ENCODE results near the gene ROBO2.

The ROBO2 gene

DNA sequence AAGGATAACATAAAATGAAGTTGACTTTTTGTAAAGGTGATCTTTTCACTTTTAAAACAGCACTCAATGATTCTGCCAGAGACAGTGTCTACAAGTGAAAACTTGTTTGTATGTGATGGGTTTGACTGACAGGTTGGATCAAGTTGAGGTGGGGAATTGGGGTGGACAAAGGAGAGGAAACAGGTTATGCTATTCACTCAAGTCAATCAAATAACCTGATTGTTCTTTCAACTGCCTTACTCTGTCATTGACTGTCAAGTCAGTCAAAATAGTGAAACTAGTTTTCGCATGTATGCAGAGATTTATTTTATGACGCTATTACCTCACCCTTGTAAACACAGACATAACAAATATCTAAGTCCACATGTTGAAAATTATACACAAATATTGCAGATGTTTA lies 187.7 kb downstream of the ROBO2 start:
- TF ChIP-seq, protein P1, sequence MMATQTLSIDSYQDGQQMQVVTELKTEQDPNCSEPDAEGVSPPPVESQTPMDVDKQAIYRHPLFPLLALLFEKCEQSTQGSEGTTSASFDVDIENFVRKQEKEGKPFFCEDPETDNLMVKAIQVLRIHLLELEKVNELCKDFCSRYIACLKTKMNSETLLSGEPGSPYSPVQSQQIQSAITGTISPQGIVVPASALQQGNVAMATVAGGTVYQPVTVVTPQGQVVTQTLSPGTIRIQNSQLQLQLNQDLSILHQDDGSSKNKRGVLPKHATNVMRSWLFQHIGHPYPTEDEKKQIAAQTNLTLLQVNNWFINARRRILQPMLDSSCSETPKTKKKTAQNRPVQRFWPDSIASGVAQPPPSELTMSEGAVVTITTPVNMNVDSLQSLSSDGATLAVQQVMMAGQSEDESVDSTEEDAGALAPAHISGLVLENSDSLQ (IDR thresholded peaks at IDR 0.05) = peak; percentile 79
- no peak for TF ChIP-seq HDGF (IDR thresholded peaks at IDR 0.05; ENCODE audit: borderline replicate concordance)
- no peak for TF ChIP-seq FOXM1 (IDR thresholded peaks at IDR 0.05; ENCODE audit: borderline replicate concordance)
- no peak for TF ChIP-seq TARDBP (IDR thresholded peaks at IDR 0.05)
- TF ChIP-seq SP1 (IDR thresholded peaks at IDR 0.05) = no peak
- DNase-seq (ENCODE audit: extremely low spot score) = no peak
- ChIA-PET POLR2A (no interaction called here), CTCF (interaction anchor here (0.6 kb wide), 1 partner anchor 553 kb away, joined by 5 read pairs; no protein-coding TSS in a partner anchor)

DNA sequence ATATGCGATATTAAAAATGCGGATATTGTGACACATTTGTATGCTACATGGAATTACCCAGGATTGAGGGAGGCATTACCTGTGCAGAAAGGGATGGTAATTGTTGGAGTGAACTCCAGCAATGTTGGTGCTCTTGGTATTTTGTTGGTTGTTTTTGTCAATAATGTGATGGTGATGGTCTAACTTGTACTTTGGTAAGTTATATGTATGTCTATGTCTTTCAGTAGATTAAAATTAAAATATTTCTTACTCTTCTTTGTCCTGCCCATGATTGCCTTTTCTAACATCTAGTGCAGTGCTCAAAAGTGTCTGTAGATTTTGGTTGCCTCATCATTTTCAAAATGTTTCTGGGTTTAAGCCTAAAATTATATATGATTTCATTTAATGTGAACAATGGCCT lies 192.7 kb downstream of the ROBO2 start:
- no peak for DNase-seq (ENCODE audit: extremely low spot score)
- TF ChIP-seq SUZ12 (IDR thresholded peaks at IDR 0.05) (no peak), L3MBTL2 (conservative IDR thresholded peaks at IDR 0.05) (no peak), TARDBP (IDR thresholded peaks at IDR 0.05) (no peak), FOXM1 (IDR thresholded peaks at IDR 0.05; ENCODE audit: borderline replicate concordance) (no peak), ELF4 (IDR thresholded peaks at IDR 0.05) (no peak), CTBP1 (IDR thresholded peaks at IDR 0.05; ENCODE audit: borderline replicate concordance) (no peak), SP1 (IDR thresholded peaks at IDR 0.05) (no peak), ZNF384 (IDR thresholded peaks at IDR 0.05) (no peak), FOXK2 (IDR thresholded peaks at IDR 0.05) (no peak), HDGF (IDR thresholded peaks at IDR 0.05; ENCODE audit: borderline replicate concordance) (no peak), LEF1 (IDR thresholded peaks at IDR 0.05; ENCODE audit: borderline replicate concordance) (no peak), FOXA1 (IDR thresholded peaks at IDR 0.05) (no peak), BHLHE40 (IDR thresholded peaks at IDR 0.05; ENCODE audit: borderline replicate concordance) (no peak), NFRKB (IDR thresholded peaks at IDR 0.05) (no peak), ARNT (IDR thresholded peaks at IDR 0.05) (no peak)
- TF ChIP-seq, protein P1 (IDR thresholded peaks at IDR 0.05) = no peak
- CTCF ChIA-PET = no interaction called here
- POLR2A ChIA-PET = no interaction called here

DNA sequence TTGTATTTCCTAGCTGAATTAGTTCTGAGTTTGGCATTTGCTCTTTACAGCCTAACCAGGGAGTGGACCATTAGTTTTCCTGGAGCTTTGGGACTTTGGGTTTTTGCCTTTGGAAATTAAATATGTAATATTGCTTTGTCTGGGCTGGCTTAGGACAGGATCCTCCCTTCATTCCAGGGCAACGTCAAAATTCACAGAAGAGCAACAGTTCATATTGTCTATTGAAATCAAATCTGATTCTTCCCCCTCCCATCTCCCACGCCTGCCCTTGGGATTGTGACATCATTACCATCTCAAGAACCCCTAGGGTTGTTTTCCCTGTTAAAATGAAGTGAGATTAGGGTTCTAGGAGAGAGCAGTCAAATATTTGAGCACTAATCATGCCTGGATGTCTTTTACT lies 194.1 kb downstream of the ROBO2 start:
- no peak for DNase-seq (ENCODE audit: extremely low spot score)
- CTCF ChIA-PET = no interaction called here
- TF ChIP-seq HDGF (IDR thresholded peaks at IDR 0.05; ENCODE audit: borderline replicate concordance) (no peak), TARDBP (IDR thresholded peaks at IDR 0.05) (no peak)
- POLR2A ChIA-PET = no interaction called here

GRCh38 chr3:77236118-77236517 lies 196.2 kb downstream of the ROBO2 start:
- CTCF ChIA-PET = no interaction called here
- no peak for TF ChIP-seq HDGF (IDR thresholded peaks at IDR 0.05; ENCODE audit: borderline replicate concordance)
- TF ChIP-seq L3MBTL2 (conservative IDR thresholded peaks at IDR 0.05) = no peak
- TF ChIP-seq CTBP1 (IDR thresholded peaks at IDR 0.05; ENCODE audit: borderline replicate concordance) = no peak
- no peak for TF ChIP-seq ARNT (IDR thresholded peaks at IDR 0.05)
- TF ChIP-seq ELF4 (IDR thresholded peaks at IDR 0.05) = no peak
- no peak for TF ChIP-seq BHLHE40 (IDR thresholded peaks at IDR 0.05; ENCODE audit: borderline replicate concordance)
- TF ChIP-seq, protein P1 (IDR thresholded peaks at IDR 0.05) = no peak
- TF ChIP-seq LEF1 (IDR thresholded peaks at IDR 0.05; ENCODE audit: borderline replicate concordance) = no peak
- no peak for TF ChIP-seq FOXM1 (IDR thresholded peaks at IDR 0.05; ENCODE audit: borderline replicate concordance)
- TF ChIP-seq SP1 (IDR thresholded peaks at IDR 0.05) = no peak
- TF ChIP-seq ZNF384 (IDR thresholded peaks at IDR 0.05) = no peak
- no peak for TF ChIP-seq NFRKB (IDR thresholded peaks at IDR 0.05)
- TF ChIP-seq FOXA1 (IDR thresholded peaks at IDR 0.05) = no peak
- no peak for TF ChIP-seq TARDBP (IDR thresholded peaks at IDR 0.05)
- no peak for TF ChIP-seq SUZ12 (IDR thresholded peaks at IDR 0.05)
- no peak for TF ChIP-seq FOXK2 (IDR thresholded peaks at IDR 0.05)
- POLR2A ChIA-PET = no interaction called here
- DNase-seq (ENCODE audit: extremely low spot score) = no peak

DNA sequence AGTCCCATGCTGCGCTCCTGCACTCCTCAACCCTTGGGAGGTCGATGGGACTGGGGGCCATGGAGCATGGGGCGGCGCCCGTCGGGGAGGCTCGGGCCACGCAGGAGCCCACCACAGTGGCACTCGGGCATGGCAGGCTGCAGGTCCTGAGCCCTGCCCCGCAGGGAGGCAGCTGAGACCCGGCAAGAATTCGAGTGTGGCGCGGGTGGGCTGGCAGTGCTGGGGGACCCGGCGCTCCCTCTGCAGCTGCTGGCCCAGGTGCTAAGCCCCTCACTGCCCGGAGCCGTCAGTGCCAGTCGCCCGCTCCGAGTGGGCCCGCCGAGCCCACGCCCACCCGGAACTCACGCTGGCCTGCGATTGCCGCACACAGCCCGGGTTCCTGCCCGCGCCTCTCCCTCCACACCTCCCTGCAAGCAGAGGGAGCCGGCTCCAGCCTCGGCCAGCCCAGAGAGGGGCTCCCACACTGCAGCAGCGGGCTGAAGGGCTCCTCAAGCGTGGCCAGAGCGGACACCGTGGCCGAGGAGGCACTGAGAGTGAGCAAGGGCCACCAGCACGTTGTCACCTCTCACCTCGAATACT lies 200.3 kb downstream of the ROBO2 start:
- no peak for TF ChIP-seq LEF1 (IDR thresholded peaks at IDR 0.05; ENCODE audit: borderline replicate concordance)
- no peak for TF ChIP-seq TARDBP (IDR thresholded peaks at IDR 0.05)
- no peak for TF ChIP-seq ARNT (IDR thresholded peaks at IDR 0.05)
- TF ChIP-seq SP1 (IDR thresholded peaks at IDR 0.05) = no peak
- ChIA-PET POLR2A (no interaction called here), CTCF (no interaction called here)
- DNase-seq (ENCODE audit: extremely low spot score) = no peak

GRCh38 chr3:77242371-77242770 lies 202.5 kb downstream of the ROBO2 start:
- ChIA-PET CTCF (interaction anchor here (0.5 kb wide), 1 partner anchor 43 kb away, joined by 3 read pairs; no protein-coding TSS in a partner anchor), POLR2A (no interaction called here)
- DNase-seq (ENCODE audit: extremely low spot score) = no peak

More at GRCh38 chr3:77242371-77242770, 202.5 kb downstream of the ROBO2 start:
- TF ChIP-seq CTBP1 (IDR thresholded peaks at IDR 0.05; ENCODE audit: borderline replicate concordance) = no peak
- TF ChIP-seq, protein P1 (IDR thresholded peaks at IDR 0.05) = no peak
- TF ChIP-seq ELF4 (IDR thresholded peaks at IDR 0.05) = no peak
- TF ChIP-seq NFRKB (IDR thresholded peaks at IDR 0.05) = no peak

All from HEK293T (cell line).